NCI-H774 (cell line): ENCODE measurements around the gene ARFGAP2.
A peak's percentile ranks its signal among the peaks of the same experiment; 100 is the strongest.

ENCODE experiments used
- DNase-seq: peaks from one replicate; lab custom pipeline; 2025; lab: John Stamatoyannopoulos, UW

ARFGAP2 gene

GRCh38 chr11:47187723-47188122 lies 11.0 kb upstream of the ARFGAP2 start:
- no peak for DNase-seq

GRCh38 chr11:47186700-47187695 lies 10.3 kb upstream of the ARFGAP2 start:
- no peak for DNase-seq

DNA sequence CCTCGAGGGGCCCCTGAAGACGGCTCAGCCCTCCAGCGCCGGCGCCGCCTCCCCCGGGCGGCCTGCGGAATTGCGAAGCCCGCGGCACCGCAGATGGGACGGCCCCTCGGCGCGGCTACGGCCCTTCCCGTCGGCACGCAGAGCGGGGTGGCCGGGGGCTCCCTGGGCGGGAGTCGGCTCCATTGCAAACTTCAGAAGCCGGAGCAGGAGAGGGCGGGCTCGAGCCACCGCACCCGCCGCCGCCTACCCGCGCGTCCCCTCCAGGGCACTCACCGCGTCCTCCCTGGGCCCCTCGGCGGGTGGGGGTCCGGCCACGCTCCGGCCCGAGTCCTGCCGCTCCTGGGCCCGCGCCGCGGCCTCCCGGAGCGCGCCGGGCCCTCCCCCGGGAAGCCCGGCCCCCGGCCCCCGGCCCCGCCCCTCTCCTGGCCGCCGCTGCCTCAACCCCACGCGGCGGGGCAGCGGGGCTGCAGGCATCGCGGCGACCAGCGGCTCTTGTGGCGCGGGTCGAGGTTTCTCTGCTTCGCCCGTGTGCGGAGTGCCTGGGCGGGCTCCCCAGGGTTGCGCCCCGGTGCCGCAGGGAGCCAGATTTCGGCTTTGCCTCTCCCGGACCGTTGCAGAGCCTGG lies 9.5 kb upstream of the ARFGAP2 start, which contains the start of gene PACSIN3:
TSS of gene PACSIN3 (minus strand) at position 359 of the 624 bp plus-strand sequence. CDS start 3,707 bp downstream, outside the sequence.
- DNase-seq: no peak

DNA sequence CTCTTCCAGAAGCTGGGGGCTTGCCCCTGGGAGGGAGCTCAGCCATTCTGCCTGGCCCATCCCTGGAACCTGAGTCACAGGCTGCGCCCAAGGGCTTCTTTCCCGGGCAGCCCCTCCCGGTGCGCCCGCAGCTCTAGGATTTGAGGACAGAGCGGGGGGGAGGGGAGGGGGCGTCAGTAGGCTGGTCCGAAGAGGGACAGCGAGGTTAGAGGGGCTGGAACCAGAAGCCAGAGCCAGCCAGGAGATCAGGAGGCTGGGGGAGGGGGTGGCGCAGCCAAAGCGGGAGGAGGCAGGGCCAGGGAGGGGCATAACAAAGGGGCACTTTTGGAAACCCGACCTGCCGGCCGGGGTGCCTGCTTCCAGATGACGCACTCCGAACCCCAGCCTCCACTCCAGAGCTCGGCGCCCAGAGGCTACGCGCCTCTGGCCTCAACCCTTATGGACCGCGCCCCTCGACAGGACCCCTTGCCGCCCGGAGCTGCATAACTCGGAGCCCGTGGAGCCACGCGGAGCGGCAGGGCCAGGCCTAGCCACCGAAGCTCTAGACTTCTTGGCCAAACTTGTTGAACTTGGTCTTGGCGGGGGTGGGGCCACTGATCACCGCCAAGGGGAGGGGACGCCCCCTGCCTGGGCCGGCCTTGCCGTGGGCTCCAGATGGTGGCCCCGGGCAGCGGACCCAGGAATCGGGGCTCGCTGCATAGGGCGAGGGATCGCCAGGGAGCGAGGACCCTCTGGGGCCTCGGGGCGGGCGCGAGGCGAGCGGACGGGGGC lies 8.8 kb upstream of the ARFGAP2 start:
- no peak for DNase-seq

DNA sequence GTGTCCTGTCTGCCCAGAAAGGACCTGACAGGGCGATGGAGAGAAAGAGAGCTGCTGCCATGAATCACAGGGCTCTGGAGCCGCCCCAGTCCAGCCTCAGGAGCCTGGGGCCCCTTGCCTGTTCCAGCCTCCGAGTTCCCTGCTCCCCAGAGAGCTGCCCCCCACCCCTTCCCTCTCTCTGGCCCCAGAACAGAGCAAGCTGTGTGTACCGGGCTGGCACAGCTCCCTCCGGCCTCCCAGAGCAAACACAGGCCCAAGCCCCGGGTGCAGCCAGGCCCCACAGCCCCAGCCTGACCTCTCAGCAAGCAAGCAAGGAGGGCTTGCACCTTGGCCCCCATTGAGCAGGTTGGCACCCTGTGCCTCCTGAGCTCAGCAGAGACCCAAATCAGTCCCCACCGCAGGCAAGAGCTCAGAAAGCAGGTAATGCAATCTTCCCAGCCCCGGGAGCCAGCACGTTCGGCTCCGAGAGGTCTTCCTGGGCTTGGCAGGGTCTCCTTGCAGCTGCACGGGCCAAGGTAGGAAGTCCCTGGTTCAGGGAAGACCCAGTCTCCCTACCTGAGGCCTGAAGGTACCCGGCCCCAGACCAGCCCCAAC lies 8.1 kb upstream of the ARFGAP2 start:
- DNase-seq: no peak

- no peak for DNase-seq
Observed at GRCh38 chr11:47183969-47184368, 7.3 kb upstream of the ARFGAP2 start.

GRCh38 chr11:47183031-47183856 lies 6.6 kb upstream of the ARFGAP2 start:
- no peak for DNase-seq

DNA sequence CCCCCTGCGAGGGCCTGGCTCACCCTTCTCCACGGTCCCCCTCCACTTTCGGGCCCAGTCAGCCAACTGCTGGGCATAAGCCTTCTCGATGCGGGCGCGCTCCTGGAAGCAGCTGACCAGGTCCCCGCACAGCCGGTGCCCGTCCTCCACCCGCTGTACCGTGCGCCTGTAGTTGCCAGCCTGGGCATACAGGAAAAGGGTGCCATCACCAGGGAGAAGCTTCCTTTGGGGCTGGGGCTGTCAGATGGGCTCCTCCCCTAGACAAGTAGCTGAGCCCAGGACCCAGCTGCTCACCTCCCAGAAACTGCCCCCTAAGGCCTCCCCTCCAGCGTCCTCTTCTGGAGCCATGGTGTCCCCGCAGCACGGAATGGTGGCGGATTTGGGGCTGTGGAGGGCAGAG lies 5.7 kb upstream of the ARFGAP2 start:
- no peak for DNase-seq

- no peak for DNase-seq
Observed at GRCh38 chr11:47181271-47181670, 4.6 kb upstream of the ARFGAP2 start.

GRCh38 chr11:47180006-47180787 lies 3.5 kb upstream of the ARFGAP2 start:
- no peak for DNase-seq

DNA sequence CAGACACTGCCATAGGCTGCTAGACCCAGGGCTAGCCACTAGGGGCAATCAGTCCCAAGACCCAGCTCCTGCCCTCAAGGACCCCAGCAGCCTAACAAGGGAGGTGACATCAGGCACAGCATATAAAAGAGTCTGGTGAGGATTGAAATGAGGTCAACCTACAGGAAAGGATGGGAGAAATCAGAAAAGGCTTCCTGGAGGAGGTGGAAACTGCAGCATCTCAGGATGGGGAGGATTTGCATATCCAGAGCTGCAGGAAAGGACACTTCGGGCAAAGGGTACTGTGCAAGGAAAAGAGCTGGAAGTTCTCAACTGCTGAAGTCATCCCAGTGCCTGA lies 2.9 kb upstream of the ARFGAP2 start:
- no peak for DNase-seq

- DNase-seq: no peak
Observed at GRCh38 chr11:47178737-47179654, 2.3 kb upstream of the ARFGAP2 start.

DNA sequence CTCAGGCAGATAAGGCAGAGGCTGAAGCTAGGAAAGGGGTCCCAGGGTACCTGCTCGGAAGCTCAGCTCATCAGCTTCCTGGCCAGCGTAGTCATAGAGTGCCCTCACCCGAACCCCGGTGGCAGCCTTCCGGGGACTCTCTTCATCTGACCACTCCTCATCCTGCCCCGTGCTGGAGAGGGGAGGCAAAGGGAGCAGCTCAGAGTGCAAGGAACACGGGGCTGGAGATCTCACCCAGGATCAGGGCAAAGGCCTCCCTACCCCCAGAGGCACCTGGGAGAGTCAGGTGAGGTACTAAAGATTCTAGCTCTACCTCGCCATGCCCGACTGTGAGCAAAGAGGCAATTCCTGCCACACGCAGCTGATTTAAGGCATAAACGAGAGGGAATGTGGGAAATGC lies 1.6 kb upstream of the ARFGAP2 start:
- no peak for DNase-seq

GRCh38 chr11:47177846-47178245 lies 1.2 kb upstream of the ARFGAP2 start:
- no peak for DNase-seq

GRCh38 chr11:47177229-47177845 lies 658 bp upstream of the ARFGAP2 start:
- peak; percentile 42 for DNase-seq

GRCh38 chr11:47175746-47176327 lies 842 bp downstream of the ARFGAP2 start:
- DNase-seq: no peak

GRCh38 chr11:47172740-47173336 lies 3.8 kb downstream of the ARFGAP2 start:
- no peak for DNase-seq

GRCh38 chr11:47171856-47172255 lies 4.8 kb downstream of the ARFGAP2 start:
- no peak for DNase-seq
